PC-9 (cell line): ENCODE data around the gene VAV2. TPM values are rescaled to one million over a fixed set of nuclear protein-coding genes. Genes with fewer than 3 reads are reported as not detected.

Experiments used
- BruUV-seq: library from RNA; stranded (reverse); fragments of 400-500 nt; replicated peaks from 2 replicates; lab custom pipeline; 2021; lab: Mats Ljungman, UMichigan
- CTCF ChIA-PET: fragments of 300-600 bp; sonication (Branson Sonifier 250); formaldehyde crosslinking; loops from one replicate; lab custom pipeline; 2022; ENCODE audit warnings: antibody characterized with exemption; lab: Charles Lee
- POLR2A ChIA-PET: fragments of 300-600 bp; sonication (Branson Sonifier 250); formaldehyde crosslinking; loops from one replicate; lab custom pipeline; 2022; ENCODE audit warnings: antibody characterized with exemption; ENCODE audit not compliant: unreplicated experiment; lab: Charles Lee
- DNase-seq, 2 experiments: peaks; one replicate each; pipeline versions ENCODE4 v3.0.0 to v3.0.0-alpha.2; 2015 to 2022; ENCODE audit warnings: mixed read lengths in 1 of 2
- H2AFZ ChIP-seq: fragments of 200-600 bp; sonication (generic); 2 replicates; pipeline ENCODE4 v1.8.1; 2017; ENCODE audit warnings: antibody characterized with exemption
- H3F3A ChIP-seq: fragments of 200-600 bp; sonication (generic); 2 replicates; pipeline ENCODE4 v1.8.1; 2017; ENCODE audit warnings: antibody characterized with exemption, mild to moderate bottlenecking, low read depth; ENCODE audit not compliant: insufficient read depth
- H3K27ac ChIP-seq: fragments of 200-600 bp; sonication (generic); 2 replicates; pipeline ENCODE4 v1.6.1; 2016; ENCODE audit warnings: mixed run types
- H3K27me3 ChIP-seq: fragments of 200-600 bp; sonication (generic); 2 replicates; pipeline ENCODE4 v1.6.1; 2016; ENCODE audit warnings: low read depth, mixed run types; ENCODE audit not compliant: insufficient read depth
- H3K36me3 ChIP-seq: fragments of 200-600 bp; sonication (generic); 2 replicates; pipeline ENCODE4 v1.6.1; 2016; ENCODE audit warnings: low read depth, mixed run types
- H3K4me1 ChIP-seq: fragments of 200-600 bp; sonication (generic); replicated peaks from 2 replicates; pipeline ENCODE4 v1.6.1; 2016; ENCODE audit warnings: mixed run types; ENCODE audit not compliant: insufficient read depth
- H3K4me2 ChIP-seq: fragments of 200-600 bp; sonication (generic); 2 replicates; pipeline ENCODE4 v1.6.1; 2017; ENCODE audit warnings: mixed run types
- H3K4me3 ChIP-seq: fragments of 200-600 bp; sonication (generic); 2 replicates; pipeline ENCODE4 v1.6.1; 2016; ENCODE audit warnings: mixed run types
- H3K79me2 ChIP-seq: fragments of 200-600 bp; sonication (generic); 2 replicates; pipeline ENCODE4 v1.6.1; 2017; ENCODE audit warnings: low read depth, mixed run types
- H3K9me2 ChIP-seq: fragments of 200-600 bp; sonication (generic); 2 replicates; pipeline ENCODE4 v1.8.1; 2017; ENCODE audit warnings: mild to moderate bottlenecking; ENCODE audit not compliant: insufficient read depth
- H3K9me3 ChIP-seq: fragments of 200-600 bp; sonication (generic); 2 replicates; pipeline ENCODE4 v1.8.1; 2016; ENCODE audit warnings: low read depth; ENCODE audit not compliant: insufficient read depth
- H4K20me1 ChIP-seq: fragments of 200-600 bp; sonication (generic); 2 replicates; pipeline ENCODE4 v1.8.1; 2017; ENCODE audit not compliant: insufficient read depth
- EZH2 ChIP-seq: fragments of 200-600 bp; sonication (generic); IDR thresholded peaks from 2 replicates; pipeline ENCODE4 v1.8.0; 2017; ENCODE audit warnings: antibody characterized with exemption, low read depth
- intact Hi-C: fragments of 100-400 bp; cut with micrococcal nuclease; formaldehyde crosslinking; loops from one replicate; pipeline ENCODE4 v1.10.0; 2022; ENCODE audit not compliant: unreplicated experiment
- total RNA-seq: library from RNA; stranded (reverse); gene quantifications from 2 replicates; pipeline ENCODE4 v1.2.3, GENCODE V29; 2021
- TF ChIP-seq, protein P1 (sequence below): fragments of 200-600 bp; sonication (generic); conservative IDR thresholded peaks from 2 replicates; pipeline ENCODE4 v1.6.1; 2017; ENCODE audit warnings: mixed run types, antibody characterized with exemption, mild to moderate bottlenecking, moderate library complexity

VAV2 gene
- total RNA-seq, 1 experiment from 2014 or later, result 36.5 TPM

DNA sequence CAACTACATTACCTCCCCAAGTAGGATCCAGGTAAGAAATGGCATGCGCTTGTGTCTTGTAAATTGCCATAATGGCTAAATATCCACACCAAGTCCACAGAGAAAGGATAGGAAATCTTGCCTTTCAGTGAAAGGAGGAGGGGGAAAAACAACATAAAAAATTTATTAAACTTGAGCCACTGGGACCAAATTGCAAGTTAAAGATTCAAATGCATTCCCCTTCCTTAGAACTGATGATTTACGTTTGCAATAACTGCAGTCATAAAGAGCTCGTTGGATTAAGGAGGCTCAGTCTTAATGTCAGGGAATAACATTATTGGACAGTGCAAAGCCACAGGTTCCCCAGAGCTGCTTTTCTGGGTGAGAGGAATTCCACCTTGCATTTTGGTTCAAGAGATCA, 161.4 kb downstream of the VAV2 start:
- no peaks in the 10 kb centered on the region; the same call in 1 of the 2 replicates for H4K20me1 ChIP-seq
- H3K9me3 ChIP-seq, result no peaks in the 10 kb centered on the region
- no peaks in the 10 kb centered on the region for H3K4me1 ChIP-seq
- H3K27me3 ChIP-seq, result no peaks in the 10 kb centered on the region
- ChIA-PET CTCF (no interaction called here), POLR2A (no interaction called here)
- no peak overlapping the region for H3K27ac ChIP-seq
- no peaks in the 10 kb centered on the region for H3K9me2 ChIP-seq
- no TSS peak for BruUV-seq
- intact Hi-C loops, result no loop called here
- DNase-seq, result no peak
- H3K79me2 ChIP-seq, result no peaks in the 10 kb centered on the region
- no peak overlapping the region for H2AFZ ChIP-seq
- H3K4me3 ChIP-seq, result no peak overlapping the region
- peaks cover 6% of the 10 kb centered on the region; the same call in 1 of the 2 replicates for H3F3A ChIP-seq
- no peak overlapping the region for H3K4me2 ChIP-seq
- TF ChIP-seq, protein P1, sequence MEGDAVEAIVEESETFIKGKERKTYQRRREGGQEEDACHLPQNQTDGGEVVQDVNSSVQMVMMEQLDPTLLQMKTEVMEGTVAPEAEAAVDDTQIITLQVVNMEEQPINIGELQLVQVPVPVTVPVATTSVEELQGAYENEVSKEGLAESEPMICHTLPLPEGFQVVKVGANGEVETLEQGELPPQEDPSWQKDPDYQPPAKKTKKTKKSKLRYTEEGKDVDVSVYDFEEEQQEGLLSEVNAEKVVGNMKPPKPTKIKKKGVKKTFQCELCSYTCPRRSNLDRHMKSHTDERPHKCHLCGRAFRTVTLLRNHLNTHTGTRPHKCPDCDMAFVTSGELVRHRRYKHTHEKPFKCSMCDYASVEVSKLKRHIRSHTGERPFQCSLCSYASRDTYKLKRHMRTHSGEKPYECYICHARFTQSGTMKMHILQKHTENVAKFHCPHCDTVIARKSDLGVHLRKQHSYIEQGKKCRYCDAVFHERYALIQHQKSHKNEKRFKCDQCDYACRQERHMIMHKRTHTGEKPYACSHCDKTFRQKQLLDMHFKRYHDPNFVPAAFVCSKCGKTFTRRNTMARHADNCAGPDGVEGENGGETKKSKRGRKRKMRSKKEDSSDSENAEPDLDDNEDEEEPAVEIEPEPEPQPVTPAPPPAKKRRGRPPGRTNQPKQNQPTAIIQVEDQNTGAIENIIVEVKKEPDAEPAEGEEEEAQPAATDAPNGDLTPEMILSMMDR, result no peak
- TF ChIP-seq EZH2, result no peak
- no peaks in the 10 kb centered on the region for H3K36me3 ChIP-seq

DNA sequence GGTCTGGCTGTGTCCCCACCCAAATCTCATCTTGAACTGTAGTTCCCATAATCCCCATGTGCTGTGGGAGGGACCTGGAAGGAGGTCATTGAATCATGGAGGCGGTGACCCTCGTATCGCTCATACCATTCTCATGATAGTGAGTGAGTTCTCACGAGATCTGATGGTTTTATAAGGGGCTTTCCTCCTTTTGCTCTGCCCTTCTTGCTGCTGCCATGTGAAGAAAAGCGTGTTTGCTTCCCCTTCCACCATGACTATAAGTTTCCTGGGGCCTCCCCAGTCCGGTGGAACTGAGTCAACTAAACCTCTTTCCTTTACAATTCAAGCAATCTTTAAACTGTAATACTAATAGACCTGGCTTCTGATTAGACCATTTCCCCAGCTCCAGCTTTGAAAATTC, 161.8 kb downstream of the VAV2 start:
- no peaks in the 10 kb centered on the region for H3K36me3 ChIP-seq
- CTCF ChIA-PET, result no interaction called here
- POLR2A ChIA-PET, result no interaction called here
- no TSS peak for BruUV-seq
- no peaks in the 10 kb centered on the region for H3K79me2 ChIP-seq
- no peak for DNase-seq
- H3K4me2 ChIP-seq, result no peak overlapping the region
- no peaks in the 10 kb centered on the region for H3K9me3 ChIP-seq
- no peaks in the 10 kb centered on the region for H3K9me2 ChIP-seq
- H2AFZ ChIP-seq, result no peak overlapping the region
- H3F3A ChIP-seq, result peaks cover 6% of the 10 kb centered on the region; the same call in 1 of the 2 replicates
- TF ChIP-seq EZH2, result no peak
- TF ChIP-seq, protein P1, result no peak
- no peak overlapping the region for H3K27ac ChIP-seq
- no peaks in the 10 kb centered on the region for H3K4me1 ChIP-seq
- H3K4me3 ChIP-seq, result no peak overlapping the region
- H4K20me1 ChIP-seq, result no peaks in the 10 kb centered on the region; the same call in 1 of the 2 replicates
- no peaks in the 10 kb centered on the region for H3K27me3 ChIP-seq
- intact Hi-C loops, result no loop called here

GRCh38 chr9:133828338-133828997, 163.7 kb downstream of the VAV2 start:
- POLR2A ChIA-PET, result no interaction called here
- Histone ChIP-seq H3F3A (peaks cover 6% of the 10 kb centered on the region; the same call in 1 of the 2 replicates), H3K9me2 (no peaks in the 10 kb centered on the region), H3K4me1 (no peaks in the 10 kb centered on the region), H3K4me3 (no peak overlapping the region), H2AFZ (no peak overlapping the region), H3K79me2 (no peaks in the 10 kb centered on the region), H3K27me3 (no peaks in the 10 kb centered on the region), H3K36me3 (no peaks in the 10 kb centered on the region), H3K27ac (no peak overlapping the region), H4K20me1 (no peaks in the 10 kb centered on the region), H3K9me3 (no peaks in the 10 kb centered on the region), H3K4me2 (no peak overlapping the region)
- TF ChIP-seq EZH2, result no peak
- TF ChIP-seq, protein P1, result no peak
- intact Hi-C loops, result no loop called here
- DNase-seq, result no peak
- BruUV-seq, result no TSS peak
- CTCF ChIA-PET, result no interaction called here
